ENCODE measurements around the gene TACC2. TPM values are rescaled to one million over a fixed set of nuclear protein-coding genes. Genes with fewer than 3 reads are reported as not detected.
"Not testable (repeated sequence)": the region's sequence is repeated elsewhere in the genome, so short reads cannot be mapped to it uniquely, and the experiment has no call there.

TACC2 gene
- total RNA-seq, 1 donor from 2014 or later: not detected

- H3K9me3 Mint-ChIP-seq: no peaks in the 10 kb centered on the region
- H3K27ac Mint-ChIP-seq: no peak overlapping the region
- H3K36me3 Mint-ChIP-seq (ENCODE audit: low read depth): no peaks in the 10 kb centered on the region
- intact Hi-C loops (cut with micrococcal nuclease): no loop called here
- DNase-seq (ENCODE audit: low spot score): no peak
- no peak overlapping the region for H3K4me3 Mint-ChIP-seq (ENCODE audit: low read depth)
- H3K27me3 Mint-ChIP-seq (ENCODE audit: low read depth): no peaks in the 10 kb centered on the region
- H3K4me1 Mint-ChIP-seq (ENCODE audit: low read depth): no peaks in the 10 kb centered on the region
Observed at GRCh38 chr10:122062831-122063674, 74.1 kb downstream of the TACC2 start.

- H3K27me3 Mint-ChIP-seq (ENCODE audit: low read depth); DNase-seq (ENCODE audit: low spot score); H3K36me3 Mint-ChIP-seq (ENCODE audit: low read depth); H3K4me1 Mint-ChIP-seq (ENCODE audit: low read depth); H3K9me3 Mint-ChIP-seq; H3K27ac Mint-ChIP-seq; H3K4me3 Mint-ChIP-seq (ENCODE audit: low read depth); intact Hi-C loops (cut with micrococcal nuclease): not testable (repeated sequence)
Observed at GRCh38 chr10:122066337-122066939, 77.5 kb downstream of the TACC2 start.

GRCh38 chr10:122068844-122069243, 79.9 kb downstream of the TACC2 start:
- Mint-ChIP-seq H3K9me3 (no peaks in the 10 kb centered on the region), H3K27me3 (ENCODE audit: low read depth) (no peaks in the 10 kb centered on the region), H3K4me1 (ENCODE audit: low read depth) (no peaks in the 10 kb centered on the region), H3K36me3 (ENCODE audit: low read depth) (no peaks in the 10 kb centered on the region), H3K27ac (no peak overlapping the region), H3K4me3 (ENCODE audit: low read depth) (no peak overlapping the region)
- no peak for DNase-seq (ENCODE audit: low spot score)
- intact Hi-C loops (cut with micrococcal nuclease): no loop called here

GRCh38 chr10:122072491-122072890, 83.5 kb downstream of the TACC2 start:
- Mint-ChIP-seq H3K27me3 (ENCODE audit: low read depth) (no peaks in the 10 kb centered on the region), H3K4me3 (ENCODE audit: low read depth) (no peak overlapping the region), H3K27ac (no peak overlapping the region), H3K36me3 (ENCODE audit: low read depth) (no peaks in the 10 kb centered on the region), H3K4me1 (ENCODE audit: low read depth) (no peaks in the 10 kb centered on the region), H3K9me3 (no peaks in the 10 kb centered on the region)
- intact Hi-C loops (cut with micrococcal nuclease): no loop called here
- no peak for DNase-seq (ENCODE audit: low spot score)

GRCh38 chr10:122073508-122073907, 84.5 kb downstream of the TACC2 start:
- no peaks in the 10 kb centered on the region for H3K4me1 Mint-ChIP-seq (ENCODE audit: low read depth)
- no peak overlapping the region for H3K27ac Mint-ChIP-seq
- H3K27me3 Mint-ChIP-seq (ENCODE audit: low read depth): no peaks in the 10 kb centered on the region
- intact Hi-C loops (cut with micrococcal nuclease): no loop called here
- no peak overlapping the region for H3K4me3 Mint-ChIP-seq (ENCODE audit: low read depth)
- no peaks in the 10 kb centered on the region for H3K36me3 Mint-ChIP-seq (ENCODE audit: low read depth)
- DNase-seq (ENCODE audit: low spot score): no peak
- no peaks in the 10 kb centered on the region for H3K9me3 Mint-ChIP-seq

GRCh38 chr10:122075171-122075570, 86.2 kb downstream of the TACC2 start:
- H3K27ac Mint-ChIP-seq: no peak overlapping the region
- no peak overlapping the region for H3K4me3 Mint-ChIP-seq (ENCODE audit: low read depth)
- no peaks in the 10 kb centered on the region for H3K36me3 Mint-ChIP-seq (ENCODE audit: low read depth)
- no peaks in the 10 kb centered on the region for H3K9me3 Mint-ChIP-seq
- DNase-seq (ENCODE audit: low spot score): no peak
- intact Hi-C loops (cut with micrococcal nuclease): no loop called here
- H3K27me3 Mint-ChIP-seq (ENCODE audit: low read depth): no peaks in the 10 kb centered on the region
- H3K4me1 Mint-ChIP-seq (ENCODE audit: low read depth): no peaks in the 10 kb centered on the region

GRCh38 chr10:122075876-122076275, 86.9 kb downstream of the TACC2 start:
- H3K4me3 Mint-ChIP-seq (ENCODE audit: low read depth); H3K36me3 Mint-ChIP-seq (ENCODE audit: low read depth); H3K27me3 Mint-ChIP-seq (ENCODE audit: low read depth); H3K9me3 Mint-ChIP-seq; DNase-seq (ENCODE audit: low spot score); H3K4me1 Mint-ChIP-seq (ENCODE audit: low read depth); intact Hi-C loops (cut with micrococcal nuclease); H3K27ac Mint-ChIP-seq: not testable (repeated sequence)

GRCh38 chr10:122077311-122077875, 88.4 kb downstream of the TACC2 start:
- Mint-ChIP-seq H3K9me3 (no peaks in the 10 kb centered on the region), H3K27me3 (ENCODE audit: low read depth) (no peaks in the 10 kb centered on the region), H3K4me1 (ENCODE audit: low read depth) (no peaks in the 10 kb centered on the region), H3K36me3 (ENCODE audit: low read depth) (no peaks in the 10 kb centered on the region), H3K27ac (no peak overlapping the region), H3K4me3 (ENCODE audit: low read depth) (no peak overlapping the region)
- DNase-seq (ENCODE audit: low spot score): no peak
- intact Hi-C loops (cut with micrococcal nuclease): no loop called here

GRCh38 chr10:122078326-122078725, 89.4 kb downstream of the TACC2 start:
- no peak for DNase-seq (ENCODE audit: low spot score)
- H3K27me3 Mint-ChIP-seq (ENCODE audit: low read depth): no peaks in the 10 kb centered on the region
- no peaks in the 10 kb centered on the region for H3K4me1 Mint-ChIP-seq (ENCODE audit: low read depth)
- H3K27ac Mint-ChIP-seq: no peak overlapping the region
- intact Hi-C loops (cut with micrococcal nuclease): no loop called here
- no peaks in the 10 kb centered on the region for H3K36me3 Mint-ChIP-seq (ENCODE audit: low read depth)
- H3K4me3 Mint-ChIP-seq (ENCODE audit: low read depth): no peak overlapping the region
- H3K9me3 Mint-ChIP-seq: no peaks in the 10 kb centered on the region

GRCh38 chr10:122078965-122079795, 90.2 kb downstream of the TACC2 start:
- intact Hi-C loops (cut with micrococcal nuclease): no loop called here

GRCh38 chr10:122082616-122083477, 93.9 kb downstream of the TACC2 start:
- intact Hi-C loops (cut with micrococcal nuclease): no loop called here
- H3K27me3 Mint-ChIP-seq (ENCODE audit: low read depth): no peaks in the 10 kb centered on the region

More at GRCh38 chr10:122078965-122079795, 90.2 kb downstream of the TACC2 start:
- Mint-ChIP-seq H3K27me3 (ENCODE audit: low read depth) (no peaks in the 10 kb centered on the region), H3K36me3 (ENCODE audit: low read depth) (no peaks in the 10 kb centered on the region), H3K9me3 (no peaks in the 10 kb centered on the region), H3K4me3 (ENCODE audit: low read depth) (no peak overlapping the region), H3K4me1 (ENCODE audit: low read depth) (no peaks in the 10 kb centered on the region), H3K27ac (no peak overlapping the region)
- DNase-seq (ENCODE audit: low spot score): no peak

GRCh38 chr10:122083478-122084025, 94.6 kb downstream of the TACC2 start:
- Mint-ChIP-seq H3K9me3 (no peaks in the 10 kb centered on the region), H3K4me1 (ENCODE audit: low read depth) (no peaks in the 10 kb centered on the region), H3K27me3 (ENCODE audit: low read depth) (no peaks in the 10 kb centered on the region), H3K27ac (no peak overlapping the region), H3K4me3 (ENCODE audit: low read depth) (no peak overlapping the region), H3K36me3 (ENCODE audit: low read depth) (no peaks in the 10 kb centered on the region)
- intact Hi-C loops (cut with micrococcal nuclease): no loop called here
- no peak for DNase-seq (ENCODE audit: low spot score)

More at GRCh38 chr10:122082616-122083477, 93.9 kb downstream of the TACC2 start:
- Mint-ChIP-seq H3K4me1 (ENCODE audit: low read depth) (no peaks in the 10 kb centered on the region), H3K9me3 (no peaks in the 10 kb centered on the region), H3K4me3 (ENCODE audit: low read depth) (no peak overlapping the region), H3K27ac (no peak overlapping the region), H3K36me3 (ENCODE audit: low read depth) (no peaks in the 10 kb centered on the region)
- DNase-seq (ENCODE audit: low spot score): no peak
